Measurements from ENCODE around the gene GFAP. TPM values are rescaled to one million over a fixed set of nuclear protein-coding genes. Genes with fewer than 3 reads are reported as not detected.

Gene GFAP
- polyA plus RNA-seq, 3 donors = 0.03 to 0.33 (median 0.18) TPM

DNA sequence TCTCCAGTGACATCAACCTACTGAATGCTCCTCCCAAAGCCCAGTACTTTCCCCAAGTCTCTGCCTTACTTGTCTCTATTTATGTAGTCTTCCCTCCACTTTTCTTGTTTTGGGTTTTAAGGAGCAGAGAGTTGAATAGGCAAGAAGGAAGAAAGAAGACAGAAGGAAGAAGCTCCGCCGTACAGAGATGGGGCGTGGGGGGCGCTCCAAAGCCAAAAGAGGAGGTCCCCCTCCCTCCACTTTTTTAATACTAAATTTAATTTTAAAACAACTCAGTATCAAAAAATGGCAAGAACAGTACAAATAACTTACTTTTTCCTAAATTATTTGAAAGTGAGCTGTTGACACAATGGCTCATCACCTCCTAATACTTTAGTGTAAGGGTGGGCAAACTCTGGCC lies 20.7 kb downstream of the GFAP start:
- Histone ChIP-seq H2AFZ (ENCODE audit: insufficient read depth, low read depth, low read length, poor library complexity, severe bottlenecking) (no peak overlapping the region), H3K27me3 (ENCODE audit: control insufficient read depth in 2 of 2, insufficient read depth in 2 of 2, low read length in 2 of 2) (no peaks in the 10 kb centered on the region), H3K4me2 (replicated peaks; ENCODE audit: extremely low read depth, low read length, poor library complexity, severe bottlenecking) (no peak overlapping the region), H3K27ac (ENCODE audit: low read depth in 1 of 2, low read length in 2 of 2) (no peak overlapping the region), H3K9ac (ENCODE audit: insufficient read depth, low read length, poor library complexity, severe bottlenecking) (no peak overlapping the region), H3K9me3 (replicated peaks in 1 of 2; ENCODE audit: control insufficient read depth in 1 of 2, insufficient read depth in 1 of 2, low read length in 2 of 2) (no peaks in the 10 kb centered on the region), H4K20me1 (ENCODE audit: insufficient read depth, low read length) (peaks cover 90% of the 10 kb centered on the region), H3K36me3 (replicated peaks in 1 of 2; ENCODE audit: control insufficient read depth in 1 of 2, insufficient read depth in 2 of 2, low read length in 2 of 2) (peaks cover 30 to 64% of the 10 kb centered on the region in 2 donors), H3K4me1 (ENCODE audit: control insufficient read depth in 1 of 2, insufficient read depth in 2 of 2, low read length in 2 of 2) (peaks cover 13 to 18% of the 10 kb centered on the region in 2 donors), H3K79me2 (ENCODE audit: insufficient read depth, low read length) (peaks cover 95% of the 10 kb centered on the region), H3K4me3 (replicated peaks in 1 of 3; ENCODE audit: low read depth in 2 of 3, low read length in 3 of 3) (no peak overlapping the region)
- intact Hi-C loops (cut with micrococcal nuclease) = loop anchor here in 1 of 2 donors (10.0 kb wide), 1 partner anchor 160 kb away; the partner anchor contains the start of gene DCAKD
- no peak for DNase-seq
- whole genome bisulfite sequencing (ENCODE audit: insufficient coverage) = no CpG with 5 or more reads among the region's 4 CpGs
- Mint-ChIP-seq H3K27me3 (ENCODE audit: low read depth in 3 of 3) (no peaks in the 10 kb centered on the region), H3K9me3 (no peaks in the 10 kb centered on the region), H3K27ac (no peak overlapping the region), H3K4me3 (no peak overlapping the region), H3K4me1 (peaks cover 14% of the 10 kb centered on the region), H3K36me3 (peaks cover 31 to 53% of the 10 kb centered on the region in 2 donors)
- TF ChIP-seq, protein P1, sequence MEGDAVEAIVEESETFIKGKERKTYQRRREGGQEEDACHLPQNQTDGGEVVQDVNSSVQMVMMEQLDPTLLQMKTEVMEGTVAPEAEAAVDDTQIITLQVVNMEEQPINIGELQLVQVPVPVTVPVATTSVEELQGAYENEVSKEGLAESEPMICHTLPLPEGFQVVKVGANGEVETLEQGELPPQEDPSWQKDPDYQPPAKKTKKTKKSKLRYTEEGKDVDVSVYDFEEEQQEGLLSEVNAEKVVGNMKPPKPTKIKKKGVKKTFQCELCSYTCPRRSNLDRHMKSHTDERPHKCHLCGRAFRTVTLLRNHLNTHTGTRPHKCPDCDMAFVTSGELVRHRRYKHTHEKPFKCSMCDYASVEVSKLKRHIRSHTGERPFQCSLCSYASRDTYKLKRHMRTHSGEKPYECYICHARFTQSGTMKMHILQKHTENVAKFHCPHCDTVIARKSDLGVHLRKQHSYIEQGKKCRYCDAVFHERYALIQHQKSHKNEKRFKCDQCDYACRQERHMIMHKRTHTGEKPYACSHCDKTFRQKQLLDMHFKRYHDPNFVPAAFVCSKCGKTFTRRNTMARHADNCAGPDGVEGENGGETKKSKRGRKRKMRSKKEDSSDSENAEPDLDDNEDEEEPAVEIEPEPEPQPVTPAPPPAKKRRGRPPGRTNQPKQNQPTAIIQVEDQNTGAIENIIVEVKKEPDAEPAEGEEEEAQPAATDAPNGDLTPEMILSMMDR (IDR thresholded peaks at IDR 0.05) = no peak

DNA sequence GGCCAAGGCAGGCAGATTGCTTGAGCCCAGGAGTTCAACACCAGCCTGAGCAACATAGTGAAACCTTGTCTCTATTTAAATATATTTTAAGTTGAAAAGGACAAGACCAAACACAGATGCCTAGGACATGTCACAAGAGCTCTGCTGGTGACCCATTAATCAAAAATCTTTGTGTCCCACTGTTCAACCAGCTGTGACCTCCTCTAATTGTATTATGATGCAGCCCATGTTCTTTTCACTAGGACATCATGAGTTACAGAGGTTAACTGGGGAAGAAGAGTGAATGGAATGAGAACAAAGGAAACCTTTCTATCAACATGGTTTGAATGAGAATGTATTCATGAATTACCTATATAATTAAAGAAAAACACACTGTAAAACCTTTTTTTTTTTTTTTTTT lies 23.1 kb downstream of the GFAP start:
- no peak overlapping the region for H3K4me3 ChIP-seq (replicated peaks in 1 of 3; ENCODE audit: low read depth in 2 of 3, low read length in 3 of 3)
- no peak overlapping the region for H3K27ac ChIP-seq (ENCODE audit: low read depth in 1 of 2, low read length in 2 of 2)
- peaks cover 31 to 50% of the 10 kb centered on the region in 2 donors for H3K36me3 Mint-ChIP-seq
- no peak for DNase-seq
- H4K20me1 ChIP-seq (ENCODE audit: insufficient read depth, low read length) = peaks cover 98% of the 10 kb centered on the region
- TF ChIP-seq, protein P1 (IDR thresholded peaks at IDR 0.05) = no peak
- no peak overlapping the region for H3K4me2 ChIP-seq (replicated peaks; ENCODE audit: extremely low read depth, low read length, poor library complexity, severe bottlenecking)
- H3K27me3 ChIP-seq (ENCODE audit: control insufficient read depth in 2 of 2, insufficient read depth in 2 of 2, low read length in 2 of 2) = no peaks in the 10 kb centered on the region
- H3K27ac Mint-ChIP-seq = no peak overlapping the region
- H3K4me3 Mint-ChIP-seq = no peak overlapping the region
- H3K9me3 ChIP-seq (replicated peaks in 1 of 2; ENCODE audit: control insufficient read depth in 1 of 2, insufficient read depth in 1 of 2, low read length in 2 of 2) = no peaks in the 10 kb centered on the region
- H3K4me1 ChIP-seq (ENCODE audit: control insufficient read depth in 1 of 2, insufficient read depth in 2 of 2, low read length in 2 of 2) = peaks cover 25% of the 10 kb centered on the region in 2 donors
- H3K36me3 ChIP-seq (replicated peaks in 1 of 2; ENCODE audit: control insufficient read depth in 1 of 2, insufficient read depth in 2 of 2, low read length in 2 of 2) = peaks cover 30 to 64% of the 10 kb centered on the region in 2 donors
- no peak overlapping the region for H2AFZ ChIP-seq (ENCODE audit: insufficient read depth, low read depth, low read length, poor library complexity, severe bottlenecking)
- H3K9ac ChIP-seq (ENCODE audit: insufficient read depth, low read length, poor library complexity, severe bottlenecking) = no peak overlapping the region
- H3K9me3 Mint-ChIP-seq = no peaks in the 10 kb centered on the region
- H3K27me3 Mint-ChIP-seq (ENCODE audit: low read depth in 3 of 3) = no peaks in the 10 kb centered on the region
- intact Hi-C loops (cut with micrococcal nuclease) = loop anchor here in 1 of 2 donors (10.0 kb wide), 1 partner anchor 163 kb away; the partner anchor contains the start of gene DCAKD
- peaks cover 86% of the 10 kb centered on the region for H3K79me2 ChIP-seq (ENCODE audit: insufficient read depth, low read length)
- H3K4me1 Mint-ChIP-seq = peaks cover 5% of the 10 kb centered on the region
